NCI-H510A (cell line): ENCODE data around the gene ADAM15.

ENCODE experiments used
- DNase-seq: peaks from one replicate; lab custom pipeline; 2025; lab: John Stamatoyannopoulos, UW

ADAM15 gene

DNA sequence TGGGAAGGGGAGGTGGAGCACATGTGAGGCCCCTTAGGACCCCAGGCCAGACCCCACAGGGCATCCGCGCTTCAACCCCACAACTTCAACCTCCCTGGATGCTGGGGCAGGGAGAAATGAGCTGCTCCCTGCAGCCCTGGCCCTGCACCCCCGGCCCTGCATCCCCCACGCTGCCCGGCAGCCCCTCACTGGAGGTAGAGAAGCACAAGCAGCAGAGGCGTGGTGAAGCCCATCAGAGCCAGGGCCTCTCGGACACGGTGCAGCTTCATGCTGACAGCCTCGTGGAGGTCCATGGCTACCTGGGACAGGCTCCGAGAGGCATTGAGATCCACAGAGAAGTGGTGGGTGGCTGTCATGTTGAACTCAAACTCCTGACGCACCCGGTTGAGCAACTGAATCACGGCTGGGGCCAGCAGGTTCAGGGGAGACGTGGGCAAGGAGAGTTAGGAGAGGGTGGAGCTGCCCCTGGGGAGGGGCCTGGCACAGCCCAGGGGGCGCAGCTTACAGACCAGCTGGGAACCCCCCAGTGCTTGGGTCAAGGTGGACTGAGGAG, 20.8 kb upstream of the ADAM15 start:
- no peak for DNase-seq

DNA sequence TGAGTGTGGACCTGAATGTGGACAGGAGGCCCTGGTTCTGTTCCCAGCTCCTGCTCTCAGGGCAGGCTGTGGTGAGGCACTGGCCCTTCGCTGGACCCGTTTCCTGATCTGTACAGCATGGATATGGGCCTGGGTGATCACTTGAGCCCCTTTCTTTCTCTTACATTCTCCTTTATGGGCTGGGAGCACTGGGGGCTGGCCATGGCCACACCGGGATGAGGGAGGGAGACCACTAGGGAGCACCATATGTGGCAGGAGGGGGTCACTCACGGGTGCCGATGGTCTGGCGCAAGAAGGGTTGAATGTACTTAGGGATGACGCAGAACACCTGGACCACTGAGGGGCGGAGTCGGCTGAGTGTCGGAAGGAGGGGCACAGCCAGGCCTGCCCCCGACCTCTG, 20.2 kb upstream of the ADAM15 start:
- DNase-seq = no peak

DNA sequence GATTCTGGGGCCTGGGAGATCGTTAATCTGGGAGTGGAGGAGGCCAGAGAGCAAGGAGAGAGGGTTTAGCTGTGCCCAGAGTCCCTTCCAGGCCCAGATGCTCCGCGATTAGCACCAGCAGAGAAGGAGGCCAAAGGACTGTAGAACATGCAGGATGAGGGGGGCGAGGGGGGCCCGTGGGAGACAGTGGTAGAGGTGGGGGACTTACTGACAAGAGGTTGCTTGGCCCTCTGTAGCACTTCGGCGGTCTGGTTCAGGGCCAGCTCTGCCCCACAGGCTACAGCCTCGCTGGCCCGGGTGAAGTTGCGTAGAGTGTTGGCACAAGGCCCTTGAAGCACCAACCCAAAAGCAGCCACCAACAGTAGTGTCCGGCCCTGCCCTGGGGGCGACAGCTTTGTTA, 18.2 kb upstream of the ADAM15 start:
- no peak for DNase-seq

DNA sequence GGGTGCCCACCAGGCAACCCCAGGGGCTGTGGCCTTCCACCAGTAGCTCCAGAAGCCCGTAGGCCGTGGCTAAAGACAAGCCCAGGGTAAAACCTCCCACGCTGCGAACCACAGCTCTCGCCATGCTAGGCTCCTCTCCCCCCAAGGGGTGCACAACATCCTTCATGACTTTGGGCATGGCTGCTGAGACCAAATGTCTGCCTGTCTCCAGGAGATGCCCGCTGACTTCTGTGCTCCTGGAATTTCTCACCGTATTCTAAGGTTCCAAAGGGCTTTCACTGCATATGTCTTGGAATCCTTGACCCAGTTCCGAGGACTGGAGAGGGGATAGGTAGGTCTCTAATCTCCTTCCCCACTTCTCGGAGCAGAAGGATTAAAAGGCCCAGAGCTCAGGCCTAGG, 17.6 kb upstream of the ADAM15 start, which contains the start of the genes DCST1 and DCST2:
DCST1 (plus strand) TSS at position 301 of the 400 bp plus-strand sequence. CDS start 213 bp downstream, outside the sequence.
DCST2 (minus strand) TSS at position 258 of the 400 bp plus-strand sequence; CDS start at position 178, 80 bp downstream.
- DNase-seq = no peak

DNA sequence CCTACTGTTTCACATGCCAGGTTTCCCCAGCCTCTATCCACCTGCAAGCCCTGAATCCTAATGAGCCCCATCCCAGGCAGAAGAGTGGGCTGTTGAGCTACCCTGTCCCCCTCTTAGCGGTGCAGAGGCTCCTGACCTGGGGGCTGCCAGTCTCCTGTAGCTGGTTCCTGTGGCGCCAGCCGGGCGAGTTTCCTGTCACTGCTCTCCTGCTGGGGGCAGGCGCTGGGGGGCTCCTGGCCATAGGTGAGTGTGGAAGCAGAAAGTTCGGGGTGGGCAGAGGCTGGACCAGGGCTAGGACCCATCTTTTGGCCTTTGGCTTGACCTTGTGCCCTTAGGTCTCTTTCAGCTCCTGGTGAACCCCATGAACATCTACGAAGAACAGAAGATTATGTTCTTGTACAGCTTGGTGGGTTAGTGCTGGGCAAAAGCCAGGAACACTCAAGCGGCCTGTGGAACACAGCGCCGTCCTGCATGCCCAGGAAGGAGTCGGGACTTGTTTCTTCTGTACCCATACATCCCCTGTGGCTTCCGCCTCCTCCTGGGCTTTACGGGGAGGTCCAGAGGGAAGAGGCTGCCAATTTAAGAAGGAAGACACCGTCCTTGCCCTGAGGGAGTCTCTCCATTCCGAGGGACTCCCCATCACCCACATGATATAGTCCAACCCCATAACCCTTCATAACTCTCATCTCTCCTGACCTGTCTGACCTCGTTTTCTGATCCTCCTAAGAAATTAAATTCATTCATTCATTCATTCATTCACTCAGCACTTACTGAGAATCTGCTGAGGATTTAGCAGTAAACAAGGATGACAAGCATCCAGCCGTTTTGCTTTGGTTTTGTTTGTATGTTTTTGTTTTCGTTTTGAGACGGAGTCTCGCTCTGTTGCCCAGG, 16.6 kb upstream of the ADAM15 start:
- DNase-seq = no peak

DNA sequence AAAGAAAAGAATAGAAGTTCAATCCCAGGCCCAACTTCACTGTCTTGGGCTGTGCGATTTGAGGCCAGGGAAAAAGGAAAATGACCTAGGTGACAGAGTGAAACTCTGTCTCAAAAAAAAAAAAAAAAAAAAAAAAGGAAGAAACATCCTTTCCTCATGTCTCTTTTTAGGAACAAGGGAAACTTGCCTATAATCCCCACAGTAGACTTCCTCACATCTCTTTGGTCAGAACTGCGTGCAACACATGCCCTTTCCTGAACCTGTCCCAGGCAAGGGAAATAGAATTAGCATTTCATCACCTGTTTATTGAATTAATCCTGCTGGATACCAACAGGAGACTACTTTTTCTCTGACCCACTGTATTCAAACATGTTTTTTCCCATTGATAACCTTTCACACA, 15.2 kb upstream of the ADAM15 start:
- DNase-seq = no peak

DNA sequence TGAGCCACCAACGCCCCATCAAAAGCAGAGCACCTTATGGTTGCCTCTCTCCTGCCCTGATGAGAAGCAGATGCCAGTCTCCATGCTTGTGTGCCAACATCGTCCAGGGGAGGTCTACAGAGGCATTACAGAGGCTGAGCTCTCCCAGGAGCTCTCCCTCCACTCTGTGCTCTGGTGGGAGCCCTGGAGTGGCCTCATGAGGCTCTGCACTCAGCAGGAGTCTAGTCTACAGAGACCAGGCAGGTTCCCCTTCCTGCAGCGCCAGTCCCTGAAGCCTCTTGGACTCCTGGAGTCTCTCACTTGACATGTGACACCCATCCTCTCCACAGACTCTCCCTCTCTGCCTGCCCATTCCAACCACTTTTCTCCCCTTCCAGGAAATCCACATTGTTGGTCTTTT, 14.1 kb upstream of the ADAM15 start:
- no peak for DNase-seq

DNA sequence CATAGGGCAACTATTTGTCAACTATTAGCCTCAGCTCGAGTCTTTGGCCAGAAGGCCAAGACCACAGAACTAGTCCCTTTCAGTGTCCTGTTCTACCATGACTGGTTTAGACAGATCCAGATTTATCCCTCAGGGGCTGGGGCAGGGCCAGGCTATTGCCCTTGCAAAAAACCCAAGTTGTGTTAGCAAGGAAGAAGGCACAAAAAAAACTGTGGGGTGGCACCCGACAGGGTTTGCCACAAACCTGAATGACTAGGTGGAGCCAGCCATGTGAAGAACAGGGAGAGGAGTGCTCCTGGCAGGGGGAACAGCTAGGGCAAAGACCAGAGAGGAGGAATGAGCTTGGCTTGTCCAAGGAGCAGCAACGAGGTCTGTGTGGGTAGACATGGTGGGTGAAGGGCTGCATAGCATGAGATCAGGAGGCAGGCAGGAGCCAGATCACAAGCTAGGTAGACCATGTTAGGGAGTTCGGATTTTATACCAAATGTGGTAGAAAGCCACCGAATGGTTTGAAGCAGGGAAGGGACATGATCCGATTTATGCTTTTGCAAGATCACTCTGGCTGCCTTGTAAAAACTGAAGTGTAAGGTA, 13.2 kb upstream of the ADAM15 start:
- DNase-seq = no peak

DNA sequence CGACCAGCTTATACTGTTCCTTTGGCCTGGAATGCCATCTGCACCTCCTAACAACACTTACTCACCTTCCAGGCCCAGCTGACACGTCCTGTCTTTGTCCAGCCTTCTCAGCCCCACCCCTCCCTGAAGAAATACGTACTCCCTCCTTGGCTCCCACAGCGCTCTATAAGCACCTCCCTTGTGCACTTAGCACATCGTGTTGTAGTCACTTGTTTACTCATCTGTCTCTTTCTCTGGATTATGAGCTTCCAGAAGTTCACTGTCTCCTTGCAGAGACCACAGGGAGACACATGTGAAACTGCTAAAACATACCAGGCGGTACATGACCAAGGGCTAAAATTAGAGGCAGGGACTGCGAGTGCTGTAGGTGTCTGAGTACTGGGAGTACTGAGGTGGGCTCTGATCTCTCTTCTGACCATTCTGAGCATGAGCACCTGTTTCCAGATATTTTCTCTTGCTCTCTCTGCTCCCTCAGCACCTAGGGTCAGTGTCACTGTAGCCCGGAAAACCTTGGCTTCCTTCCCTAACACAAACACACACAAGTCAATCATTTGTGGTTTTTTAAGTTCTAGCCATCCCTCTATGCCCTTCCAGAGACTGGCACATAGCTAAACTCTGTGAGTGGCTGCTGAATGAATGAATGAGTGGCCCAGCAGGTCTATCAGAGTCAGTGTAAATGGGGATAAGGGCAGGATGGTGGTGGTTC, 12.4 kb upstream of the ADAM15 start:
- DNase-seq = no peak

DNA sequence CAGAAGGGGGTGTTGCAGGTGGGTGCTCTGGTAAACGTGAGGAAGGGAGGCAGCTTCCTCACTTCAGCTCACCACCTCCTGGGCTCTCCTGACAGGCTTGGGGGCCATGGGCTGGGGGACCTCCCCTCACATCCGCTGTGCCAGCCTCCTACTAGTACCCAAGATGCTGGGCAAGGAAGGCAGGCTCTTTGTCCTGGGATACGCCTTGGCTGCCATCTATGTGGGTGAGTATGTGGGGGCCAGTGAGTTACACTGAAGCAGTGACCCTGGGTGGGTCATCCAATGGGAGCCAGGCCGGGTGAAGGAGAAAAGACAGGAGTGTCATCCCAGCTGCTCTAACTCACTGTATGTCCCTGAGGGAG, 11.8 kb upstream of the ADAM15 start:
- DNase-seq = no peak

DNA sequence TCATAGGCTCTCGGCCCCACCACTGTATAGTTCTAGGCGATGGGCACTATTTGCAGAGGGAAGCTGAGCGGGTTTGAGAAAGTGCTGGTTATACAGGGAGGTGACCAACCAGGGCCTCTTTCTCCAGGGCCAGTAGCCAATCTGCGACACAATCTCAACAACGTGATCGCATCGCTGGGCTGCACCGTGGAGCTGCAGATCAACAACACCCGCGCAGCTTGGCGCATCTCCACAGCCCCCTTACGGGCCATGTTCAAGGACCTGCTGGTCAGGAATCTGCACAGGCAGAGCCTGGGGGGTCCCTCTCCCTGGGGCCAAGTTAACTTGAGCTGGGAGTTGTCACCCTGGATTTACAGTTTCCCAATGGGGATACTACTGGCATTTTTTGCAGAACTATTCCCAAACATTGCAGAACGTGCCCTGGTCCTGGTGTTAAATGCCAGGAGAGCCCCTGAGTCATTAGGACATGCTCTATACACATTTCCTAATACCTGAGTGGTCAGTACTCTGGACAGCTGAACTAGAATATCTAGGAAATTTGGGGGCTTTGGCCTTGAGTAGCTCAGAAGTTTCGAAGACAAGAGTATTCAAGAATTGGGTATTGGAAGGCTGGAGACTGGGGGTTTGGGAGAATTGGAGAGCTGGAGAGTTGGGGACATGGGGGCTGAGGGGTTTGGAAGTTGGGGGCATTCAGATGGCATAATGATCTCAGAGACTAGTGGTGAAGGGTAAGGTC, 10.6 kb upstream of the ADAM15 start:
- no peak for DNase-seq

DNA sequence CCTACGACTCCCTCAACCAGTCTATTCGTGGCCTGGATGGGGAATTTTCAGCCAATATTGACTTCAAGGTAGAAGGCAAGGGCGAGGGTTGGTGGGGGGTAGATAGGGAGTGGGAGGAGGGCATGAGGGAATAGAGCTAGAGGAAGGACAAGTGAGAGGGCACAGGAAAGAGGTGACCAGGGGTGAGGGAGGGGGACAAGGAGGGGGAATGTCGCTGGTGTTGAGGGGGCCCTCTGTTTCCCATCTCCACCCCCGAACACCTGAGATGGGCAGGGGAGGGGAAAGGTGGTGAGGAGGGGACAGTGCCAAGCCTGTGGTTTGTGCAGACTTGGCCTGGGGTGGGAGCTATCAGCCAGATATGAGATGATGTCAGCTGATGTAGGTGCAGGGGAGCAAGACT, 8.3 kb upstream of the ADAM15 start:
- no peak for DNase-seq

DNA sequence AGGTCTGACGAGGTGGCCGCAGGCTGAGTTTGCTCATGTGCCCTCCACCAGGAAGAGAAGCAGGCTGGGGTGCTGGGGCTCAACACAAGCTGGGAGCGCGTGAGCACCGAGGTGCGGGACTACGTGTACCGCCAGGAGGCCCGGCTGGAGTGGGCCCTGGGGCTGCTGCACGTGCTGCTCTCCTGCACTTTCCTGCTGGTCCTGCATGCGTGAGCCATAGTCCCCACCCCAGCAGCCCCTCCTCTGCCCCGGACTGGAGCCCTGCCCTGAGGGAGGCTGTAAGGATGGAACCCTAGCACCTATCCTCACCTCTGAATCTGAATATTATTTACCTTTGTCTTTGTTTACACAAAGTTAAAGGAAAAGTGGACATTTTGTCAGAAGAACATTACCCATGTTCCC, 7.8 kb upstream of the ADAM15 start:
- DNase-seq = no peak

DNA sequence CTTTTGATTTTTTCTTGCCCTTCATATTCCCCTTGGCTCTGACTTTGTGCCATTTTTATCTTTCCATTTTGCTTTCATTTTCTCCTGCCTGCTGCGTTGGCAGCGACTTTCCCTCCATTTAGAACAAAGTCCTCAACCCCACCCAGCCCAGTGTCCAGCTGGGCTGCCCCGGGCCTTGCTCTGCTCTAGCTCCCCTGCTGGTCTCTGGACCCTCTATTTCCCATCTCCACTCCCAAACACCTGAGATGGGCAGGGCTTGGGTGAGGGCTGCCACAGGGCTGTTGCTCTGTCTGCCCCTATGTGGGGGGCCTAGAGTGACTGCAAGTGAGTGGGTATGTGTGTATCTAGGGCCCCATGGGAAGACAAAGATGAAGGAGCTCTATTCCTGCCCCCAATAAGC, 7.3 kb upstream of the ADAM15 start:
- no peak for DNase-seq

DNA sequence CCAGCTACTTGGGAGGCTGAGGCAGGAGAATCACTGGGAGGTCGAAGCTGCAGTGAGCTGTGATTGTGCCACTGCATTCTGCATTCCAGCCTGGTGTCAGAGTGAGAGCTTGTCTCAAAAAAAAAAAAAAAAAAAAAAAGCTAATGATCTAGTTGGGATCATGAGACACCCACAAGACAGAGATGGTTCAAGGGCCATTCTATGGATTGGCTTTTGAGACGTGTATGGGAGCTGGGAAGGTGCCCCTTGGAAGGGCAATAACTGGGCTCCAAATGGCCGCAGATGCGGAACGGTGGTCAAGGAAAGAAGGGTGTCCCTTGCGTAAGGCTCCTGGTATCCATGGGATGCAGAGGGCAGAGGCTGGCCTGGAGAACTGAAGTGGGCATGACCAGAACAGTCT, 6.8 kb upstream of the ADAM15 start:
- no peak for DNase-seq

DNA sequence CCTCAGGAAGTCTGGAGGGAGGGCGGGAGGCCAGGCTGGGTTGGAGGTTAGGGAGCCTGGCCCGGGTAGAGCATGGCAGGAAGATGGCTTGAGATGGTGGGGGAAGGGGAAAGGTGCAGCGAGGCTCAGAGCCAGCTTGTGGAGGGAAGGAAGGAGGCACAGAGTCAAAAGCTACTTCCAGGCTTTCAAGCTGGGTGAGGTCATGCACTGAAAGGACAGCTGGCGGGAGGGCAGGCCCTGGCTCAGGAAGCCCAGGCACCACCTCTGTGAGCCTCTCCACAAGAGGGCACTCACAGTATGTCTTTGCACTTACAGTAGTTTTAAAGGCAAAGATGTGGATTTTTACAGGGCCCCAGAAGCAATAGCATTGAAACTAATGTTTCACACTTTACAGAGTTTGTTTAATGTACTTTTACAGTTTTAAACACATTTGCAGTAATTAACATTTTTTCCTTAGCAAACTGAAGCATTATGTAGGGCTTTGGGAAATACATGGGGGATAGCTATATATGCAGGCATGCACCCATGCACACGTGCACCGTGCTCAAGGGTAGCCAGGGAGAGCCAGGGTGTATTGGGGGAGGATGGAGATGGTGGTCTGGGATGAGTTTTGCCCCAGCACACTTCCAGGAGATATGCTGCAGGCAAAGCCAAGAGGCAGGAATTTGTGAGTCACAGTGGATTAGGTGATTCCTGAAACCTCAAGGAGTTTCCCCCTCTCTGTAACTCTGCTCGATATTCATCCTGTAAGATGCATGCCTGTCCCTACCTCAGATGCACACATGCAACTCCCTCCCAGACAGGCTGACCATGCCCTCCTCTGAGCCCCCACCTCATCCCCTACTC, 6.1 kb upstream of the ADAM15 start:
- peak; percentile 73 for DNase-seq

DNA sequence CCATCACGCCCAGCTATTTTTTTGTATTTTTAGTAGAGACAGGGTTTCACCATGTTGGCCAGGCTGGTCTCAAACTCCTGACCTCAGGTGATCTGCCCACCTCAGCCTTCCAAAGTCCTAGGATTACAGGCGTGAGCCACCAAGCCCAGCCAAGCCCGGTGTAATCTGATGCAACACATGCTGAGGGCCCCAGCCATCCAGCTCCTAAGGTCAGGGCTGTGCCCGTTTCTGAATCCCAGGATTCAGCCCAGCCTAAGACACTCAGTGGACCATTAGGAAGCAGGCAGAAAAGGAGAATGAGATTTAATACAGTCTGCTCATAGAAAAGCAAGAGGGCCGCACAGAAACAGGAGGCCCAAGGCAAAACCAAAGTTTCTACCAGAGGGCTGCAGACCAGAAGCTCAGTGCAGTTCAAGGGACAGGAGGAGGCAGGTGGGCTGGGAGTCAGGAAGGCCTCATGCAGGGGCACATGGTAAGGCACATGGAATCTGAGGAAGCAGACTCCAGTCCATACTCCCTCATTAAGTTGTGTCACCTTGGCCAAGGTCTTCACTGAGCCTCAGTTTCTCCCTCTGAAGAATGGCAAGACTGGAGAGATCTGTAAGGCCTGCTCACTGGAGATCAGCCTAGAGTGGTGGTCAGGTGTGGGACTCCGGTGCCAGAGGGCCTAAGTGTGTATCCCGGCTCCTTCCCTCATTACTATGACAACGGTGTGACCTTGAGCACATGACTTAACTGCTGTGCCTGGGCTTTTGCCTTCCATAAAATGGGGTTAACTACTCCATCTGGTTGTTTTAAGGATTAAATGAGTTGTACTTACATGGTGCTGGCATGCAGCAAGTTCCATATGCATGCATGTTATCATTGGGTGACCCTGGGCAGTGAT, 2.4 kb upstream of the ADAM15 start:
- DNase-seq = no peak

DNA sequence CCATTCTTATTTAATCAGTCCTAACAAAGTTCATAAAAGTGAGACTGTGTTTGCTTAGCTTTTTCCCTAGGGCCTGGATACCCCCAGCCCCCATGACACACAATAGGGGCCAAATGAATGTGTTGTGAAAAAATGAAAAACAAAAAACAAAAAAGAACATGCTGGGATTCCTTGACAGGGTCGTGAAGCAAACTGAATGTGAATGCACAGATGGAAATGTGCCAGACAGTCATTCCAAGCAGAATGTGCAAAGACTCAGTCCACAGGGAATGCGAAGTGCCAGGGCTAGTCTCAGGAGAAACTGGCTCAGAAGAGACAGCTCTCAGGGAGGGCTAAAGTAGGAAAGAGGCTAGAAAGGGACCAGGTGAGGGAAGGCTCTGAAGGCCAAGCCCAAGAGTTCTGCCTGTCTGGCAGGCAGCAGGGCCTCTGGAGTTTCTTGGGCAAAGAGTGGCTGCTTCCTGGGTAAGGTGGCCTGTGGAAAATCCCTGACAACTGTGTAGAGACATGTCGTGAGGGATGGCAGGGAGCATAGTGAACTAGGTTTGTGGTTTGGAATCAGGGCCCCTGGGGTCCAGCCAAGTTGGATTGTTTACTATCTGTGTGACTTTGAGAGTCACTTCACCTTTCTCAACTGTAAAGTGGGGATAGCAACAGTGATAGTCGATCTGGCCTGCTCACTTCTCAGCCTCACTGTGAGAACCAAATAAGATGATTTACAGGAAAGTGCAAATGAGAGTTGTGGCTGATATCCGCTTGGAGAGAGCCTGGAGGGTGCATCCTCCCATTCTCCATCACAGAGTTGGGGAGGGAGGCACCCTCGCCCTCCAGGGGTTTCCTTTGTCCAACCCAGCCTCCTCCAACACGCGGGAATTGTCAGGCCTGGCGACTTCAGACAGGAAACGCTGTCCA, 1.2 kb upstream of the ADAM15 start:
- no peak for DNase-seq

DNA sequence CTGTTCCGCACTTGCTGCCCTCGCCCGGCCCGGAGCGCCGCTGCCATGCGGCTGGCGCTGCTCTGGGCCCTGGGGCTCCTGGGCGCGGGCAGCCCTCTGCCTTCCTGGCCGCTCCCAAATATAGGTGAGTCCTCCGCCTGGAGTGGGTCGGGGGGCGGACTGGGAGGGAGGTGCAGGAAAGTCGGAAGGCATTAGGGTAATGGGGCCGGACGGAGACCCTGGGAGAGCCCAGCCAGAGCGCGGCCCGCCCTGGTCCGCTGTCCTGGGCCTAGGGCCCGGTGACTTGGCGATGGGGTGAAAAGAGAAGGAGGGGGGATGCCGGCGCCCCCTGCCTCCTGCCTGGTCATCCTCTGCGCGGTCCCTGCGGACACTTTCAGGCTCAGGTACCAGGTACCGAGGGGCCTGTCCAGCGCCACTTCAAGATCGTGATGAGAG, 243 bp downstream of the ADAM15 start:
- no peak for DNase-seq
